GM12892 (cell line): ENCODE results near the gene STK35.

Experiments
- POLR2A ChIP-seq: IDR thresholded peaks from 2 replicates; pipeline ENCODE4 v1.6.1; 2011; ENCODE audit warnings: low read depth, low read length, control low read depth
- POLR2AphosphoS5 ChIP-seq: IDR thresholded peaks from 2 replicates; pipeline ENCODE4 v1.6.1; 2011; ENCODE audit warnings: low read depth, low read length, control low read depth
- TAF1 ChIP-seq: IDR thresholded peaks from 2 replicates; pipeline ENCODE4 v1.6.1; 2011; ENCODE audit warnings: low read depth, mild to moderate bottlenecking, control low read depth, low read length, borderline replicate concordance

DNA sequence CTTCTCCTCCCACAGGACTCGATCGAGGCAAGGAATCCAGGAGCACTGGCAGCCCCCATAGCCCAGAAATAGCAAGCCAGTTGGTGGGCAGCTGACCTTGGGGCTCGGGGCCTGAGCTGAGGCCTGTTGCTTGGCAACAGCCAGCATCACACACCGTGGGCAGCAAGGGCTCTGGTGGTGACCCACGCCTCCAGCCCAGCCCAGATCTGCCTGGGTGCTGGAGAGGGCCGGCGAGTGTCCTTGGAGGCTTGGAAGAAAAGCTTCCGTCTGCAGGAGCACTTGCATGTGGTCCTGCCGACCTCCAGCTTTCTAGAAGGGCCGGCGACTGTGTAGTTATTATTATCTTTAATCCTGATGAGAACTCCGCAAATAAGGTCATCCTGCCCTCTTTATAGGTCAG, 67.3 kb downstream of the STK35 start:
- no peak for TF ChIP-seq POLR2A
- no peak for TF ChIP-seq TAF1
- no peak for TF ChIP-seq POLR2AphosphoS5
